Nephron (organoid): Measurements from ENCODE around the gene SPINK4.

ENCODE experiments used
- H3K27ac Mint-ChIP-seq, 3 experiments: 2 replicates each; pipeline ENCODE4 v1.8.0; 2020; ENCODE audit warnings: mixed read lengths in 3 of 3, mild to moderate bottlenecking in 2 of 3, moderate library complexity in 1 of 3
- H3K27me3 Mint-ChIP-seq: 2 replicates; pipeline ENCODE4 v1.8.0; 2021; ENCODE audit warnings: low read depth, mild to moderate bottlenecking, moderate library complexity, mixed read lengths
- H3K36me3 Mint-ChIP-seq: 2 replicates; pipeline ENCODE4 v1.8.0; 2020; ENCODE audit warnings: low read depth, mixed read lengths
- H3K4me1 Mint-ChIP-seq: 2 replicates; pipeline ENCODE4 v1.8.0; 2020; ENCODE audit warnings: mixed read lengths
- H3K4me3 Mint-ChIP-seq, 3 experiments: 2 replicates each; pipeline ENCODE4 v1.8.0; 2020; ENCODE audit warnings: mild to moderate bottlenecking in 3 of 3, mixed read lengths in 3 of 3, moderate library complexity in 2 of 3
- H3K9me3 Mint-ChIP-seq: 2 replicates; pipeline ENCODE4 v1.8.0; 2020; ENCODE audit warnings: mixed read lengths
- TF ChIP-seq, protein P1 (sequence below), 3 experiments: fragments of 200-600 bp; sonication (generic); IDR thresholded peaks; one replicate each; pipeline ENCODE4 v1.5.0; 2021; ENCODE audit warnings: antibody characterized with exemption in 3 of 3; ENCODE audit not compliant: unreplicated experiment in 3 of 3

SPINK4 gene

DNA sequence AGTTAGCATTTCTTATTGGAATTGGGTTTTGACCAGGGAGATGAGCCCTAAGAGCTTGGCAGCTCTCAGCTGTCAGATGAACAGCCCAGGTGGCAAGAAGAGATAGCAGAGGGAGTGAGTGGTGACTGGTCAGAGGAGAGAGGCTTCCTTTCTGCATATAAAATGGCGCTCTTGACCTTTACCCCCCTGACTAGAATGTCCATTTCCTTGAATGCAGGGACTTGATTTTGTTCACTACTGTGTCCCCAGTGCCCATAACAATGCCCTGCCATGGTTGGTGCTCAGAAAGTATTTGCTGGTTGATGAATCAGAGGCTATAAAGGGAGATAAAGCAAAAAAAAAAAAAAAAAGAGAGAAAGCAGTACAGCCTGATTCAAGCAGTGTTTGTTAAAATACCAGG is 32.1 kb downstream of the SPINK4 start:
- Mint-ChIP-seq H3K27ac (no peak overlapping the region), H3K27me3 (no peaks in the 10 kb centered on the region), H3K36me3 (peaks cover 61% of the 10 kb centered on the region), H3K9me3 (no peaks in the 10 kb centered on the region), H3K4me3 (no peak overlapping the region), H3K4me1 (peaks cover 6% of the 10 kb centered on the region)
- TF ChIP-seq, protein P1, sequence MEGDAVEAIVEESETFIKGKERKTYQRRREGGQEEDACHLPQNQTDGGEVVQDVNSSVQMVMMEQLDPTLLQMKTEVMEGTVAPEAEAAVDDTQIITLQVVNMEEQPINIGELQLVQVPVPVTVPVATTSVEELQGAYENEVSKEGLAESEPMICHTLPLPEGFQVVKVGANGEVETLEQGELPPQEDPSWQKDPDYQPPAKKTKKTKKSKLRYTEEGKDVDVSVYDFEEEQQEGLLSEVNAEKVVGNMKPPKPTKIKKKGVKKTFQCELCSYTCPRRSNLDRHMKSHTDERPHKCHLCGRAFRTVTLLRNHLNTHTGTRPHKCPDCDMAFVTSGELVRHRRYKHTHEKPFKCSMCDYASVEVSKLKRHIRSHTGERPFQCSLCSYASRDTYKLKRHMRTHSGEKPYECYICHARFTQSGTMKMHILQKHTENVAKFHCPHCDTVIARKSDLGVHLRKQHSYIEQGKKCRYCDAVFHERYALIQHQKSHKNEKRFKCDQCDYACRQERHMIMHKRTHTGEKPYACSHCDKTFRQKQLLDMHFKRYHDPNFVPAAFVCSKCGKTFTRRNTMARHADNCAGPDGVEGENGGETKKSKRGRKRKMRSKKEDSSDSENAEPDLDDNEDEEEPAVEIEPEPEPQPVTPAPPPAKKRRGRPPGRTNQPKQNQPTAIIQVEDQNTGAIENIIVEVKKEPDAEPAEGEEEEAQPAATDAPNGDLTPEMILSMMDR (IDR thresholded peaks at IDR 0.05; ENCODE audit: unreplicated experiment in 3 of 3): no peak

DNA sequence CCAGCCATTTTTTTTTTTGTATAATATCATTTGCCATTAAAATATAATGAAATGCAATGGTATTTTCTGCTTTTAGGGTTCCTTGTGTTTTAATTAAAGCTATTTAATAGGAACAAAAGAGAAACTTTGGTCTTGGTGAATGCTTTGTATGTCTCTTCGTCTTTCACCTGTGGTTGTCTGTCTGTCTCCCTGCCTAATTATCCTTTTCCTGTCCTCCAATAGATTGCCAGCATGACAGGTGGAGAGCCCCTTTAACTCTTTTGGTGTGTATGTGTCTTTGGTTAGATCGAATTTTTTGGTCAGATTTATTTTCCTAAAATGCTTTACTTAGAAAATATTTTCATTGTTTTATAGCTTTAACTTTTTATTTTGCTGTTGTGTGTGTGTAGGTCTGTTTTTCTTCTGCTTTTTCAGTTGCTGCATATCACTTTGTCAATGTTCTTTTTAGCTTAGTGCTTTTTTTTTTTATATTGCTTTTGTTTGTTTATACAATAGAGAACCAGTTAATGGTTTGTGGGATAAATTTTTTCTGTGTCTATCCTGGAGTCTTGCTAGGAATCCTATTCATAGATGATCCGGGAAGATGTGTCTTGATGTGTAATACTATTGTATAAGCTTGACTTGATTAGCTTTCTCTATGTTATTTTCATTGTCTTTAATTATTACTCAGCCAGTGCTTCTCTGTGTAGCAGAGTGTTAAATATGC is 33.5 kb downstream of the SPINK4 start:
- peaks cover 6% of the 10 kb centered on the region for H3K4me1 Mint-ChIP-seq
- no peaks in the 10 kb centered on the region for H3K9me3 Mint-ChIP-seq
- no peaks in the 10 kb centered on the region for H3K27me3 Mint-ChIP-seq
- no peak overlapping the region for H3K27ac Mint-ChIP-seq
- peaks cover 70% of the 10 kb centered on the region for H3K36me3 Mint-ChIP-seq
- no peak overlapping the region for H3K4me3 Mint-ChIP-seq
- TF ChIP-seq, protein P1 (IDR thresholded peaks at IDR 0.05; ENCODE audit: unreplicated experiment in 3 of 3): no peak

DNA sequence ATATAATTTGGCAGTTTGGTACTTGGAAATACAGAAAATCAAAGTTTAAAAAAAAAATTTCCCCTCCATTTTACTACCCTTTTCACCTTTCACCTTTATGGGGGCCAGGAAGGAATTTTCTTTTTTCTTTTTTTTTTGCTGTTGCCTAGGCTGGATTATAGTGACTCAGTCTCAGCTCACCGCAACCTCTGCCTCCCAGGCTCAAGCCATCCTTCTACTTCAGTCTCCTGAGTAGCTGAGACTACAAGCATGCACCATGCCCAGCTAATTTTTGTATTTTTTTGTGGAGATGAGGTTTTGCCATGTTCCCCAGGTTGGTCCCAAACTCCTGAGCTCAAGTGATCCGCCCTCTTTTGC is 34.0 kb downstream of the SPINK4 start:
- Mint-ChIP-seq H3K4me3 (no peak overlapping the region), H3K36me3 (peaks cover 70% of the 10 kb centered on the region), H3K27me3 (no peaks in the 10 kb centered on the region), H3K4me1 (peaks cover 6% of the 10 kb centered on the region), H3K27ac (no peak overlapping the region), H3K9me3 (no peaks in the 10 kb centered on the region)
- TF ChIP-seq, protein P1 (IDR thresholded peaks at IDR 0.05; ENCODE audit: unreplicated experiment in 3 of 3): no peak

DNA sequence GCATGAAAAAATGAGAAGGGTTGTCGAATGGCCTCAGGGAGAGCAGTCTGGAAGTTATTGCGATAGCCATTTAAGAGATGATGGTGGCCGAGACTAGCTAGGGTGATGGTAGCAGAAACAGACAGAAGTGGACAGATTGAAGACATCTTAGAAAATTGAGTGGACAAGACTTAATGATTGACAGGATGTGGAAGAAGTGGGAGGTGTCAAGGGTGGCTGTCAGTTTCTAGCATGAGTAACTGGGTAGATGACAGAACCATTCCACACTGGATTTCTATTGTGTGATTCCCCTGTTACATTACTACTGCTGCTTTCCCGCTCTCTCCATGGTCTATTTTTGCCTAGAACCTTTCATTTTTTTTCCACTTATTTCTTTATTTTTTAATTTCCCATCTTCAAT is 37.5 kb downstream of the SPINK4 start:
- Mint-ChIP-seq H3K27ac (no peak overlapping the region), H3K27me3 (no peaks in the 10 kb centered on the region), H3K9me3 (no peaks in the 10 kb centered on the region), H3K4me1 (peaks cover 6% of the 10 kb centered on the region), H3K36me3 (peaks cover 67% of the 10 kb centered on the region), H3K4me3 (no peak overlapping the region)
- TF ChIP-seq, protein P1 (IDR thresholded peaks at IDR 0.05; ENCODE audit: unreplicated experiment in 3 of 3): no peak

DNA sequence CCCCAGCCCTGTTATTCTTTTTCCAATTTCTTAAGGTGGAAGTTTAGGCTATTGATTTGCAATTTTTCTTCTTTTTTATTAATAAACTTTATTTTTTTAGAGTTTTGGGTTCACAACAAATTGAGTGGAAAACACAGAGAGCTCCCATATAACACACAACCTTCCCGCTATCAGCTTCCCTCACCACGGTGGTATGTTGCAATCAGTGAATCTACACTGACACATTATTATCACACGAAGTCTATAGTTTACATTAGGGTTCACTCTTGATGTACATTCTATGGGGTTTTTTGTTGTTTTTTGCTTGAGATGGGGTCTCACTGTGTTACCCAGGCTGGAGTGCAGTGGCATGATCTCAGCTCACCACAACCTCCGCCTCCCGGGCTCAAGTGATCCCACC is 45.5 kb downstream of the SPINK4 start:
- H3K4me3 Mint-ChIP-seq: no peak overlapping the region

More for the DNA sequence above, 45.5 kb downstream of the SPINK4 start:
- Mint-ChIP-seq H3K9me3 (no peaks in the 10 kb centered on the region), H3K36me3 (peaks cover 20% of the 10 kb centered on the region), H3K4me1 (peaks cover 5% of the 10 kb centered on the region), H3K27me3 (no peaks in the 10 kb centered on the region), H3K27ac (no peak overlapping the region)
- TF ChIP-seq, protein P1 (IDR thresholded peaks at IDR 0.05; ENCODE audit: unreplicated experiment in 3 of 3): no peak
